SIG-M5 (cell line): Measurements from ENCODE around the gene CHERP.
"Not testable (repeated sequence)": the region's sequence is repeated elsewhere in the genome, so short reads cannot be mapped to it uniquely, and the experiment has no call there.

Experiments
- DNase-seq: peaks from one replicate; lab custom pipeline; 2025; lab: John Stamatoyannopoulos, UW

Gene CHERP

GRCh38 chr19:16543734-16544133 is 1.5 kb upstream of the CHERP start:
- not testable (repeated sequence) for DNase-seq

GRCh38 chr19:16542910-16543472 is 754 bp upstream of the CHERP start:
- DNase-seq: no peak

- no peak for DNase-seq
Measured at GRCh38 chr19:16541526-16542044, 652 bp downstream of the CHERP start.

GRCh38 chr19:16540948-16541347 is 1.3 kb downstream of the CHERP start:
- no peak for DNase-seq

- DNase-seq: no peak
Measured at GRCh38 chr19:16537111-16537510, 5.1 kb downstream of the CHERP start.

- no peak for DNase-seq
Measured at GRCh38 chr19:16536130-16536529, 6.1 kb downstream of the CHERP start.

GRCh38 chr19:16535381-16535780 is 6.9 kb downstream of the CHERP start:
- no peak for DNase-seq

GRCh38 chr19:16532440-16533234 is 9.6 kb downstream of the CHERP start:
- no peak for DNase-seq

GRCh38 chr19:16531380-16531669 is 10.9 kb downstream of the CHERP start:
- DNase-seq: no peak

GRCh38 chr19:16530540-16531379 is 11.5 kb downstream of the CHERP start:
- no peak for DNase-seq

GRCh38 chr19:16529466-16530144 is 12.6 kb downstream of the CHERP start:
- no peak for DNase-seq

- no peak for DNase-seq
Measured at GRCh38 chr19:16527971-16528521, 14.2 kb downstream of the CHERP start.

- DNase-seq: no peak
Measured at GRCh38 chr19:16527334-16527935, 14.8 kb downstream of the CHERP start.

- DNase-seq: no peak
Measured at GRCh38 chr19:16525751-16526481, 16.3 kb downstream of the CHERP start.

- DNase-seq: no peak
Measured at GRCh38 chr19:16524991-16525734, 17.1 kb downstream of the CHERP start.

- DNase-seq: no peak
Measured at GRCh38 chr19:16522559-16523377, 19.5 kb downstream of the CHERP start.

- no peak for DNase-seq
Measured at GRCh38 chr19:16521715-16522289, 20.4 kb downstream of the CHERP start.

- no peak for DNase-seq
Measured at GRCh38 chr19:16520986-16521624, 21.1 kb downstream of the CHERP start.
